GM21737 (cell line): Measurements from ENCODE around the gene NEMP1.
"Not testable (repeated sequence)": the region's sequence is repeated elsewhere in the genome, so short reads cannot be mapped to it uniquely, and the experiment has no call there.

ENCODE experiments used
- ATAC-seq: cut with Tn5 transposase; IDR thresholded peaks from one replicate; pipeline ENCODE4 v1.9.1; 2021; ENCODE audit warnings: mild to moderate bottlenecking, moderate library complexity; ENCODE audit not compliant: unreplicated experiment

NEMP1 gene, protein sequence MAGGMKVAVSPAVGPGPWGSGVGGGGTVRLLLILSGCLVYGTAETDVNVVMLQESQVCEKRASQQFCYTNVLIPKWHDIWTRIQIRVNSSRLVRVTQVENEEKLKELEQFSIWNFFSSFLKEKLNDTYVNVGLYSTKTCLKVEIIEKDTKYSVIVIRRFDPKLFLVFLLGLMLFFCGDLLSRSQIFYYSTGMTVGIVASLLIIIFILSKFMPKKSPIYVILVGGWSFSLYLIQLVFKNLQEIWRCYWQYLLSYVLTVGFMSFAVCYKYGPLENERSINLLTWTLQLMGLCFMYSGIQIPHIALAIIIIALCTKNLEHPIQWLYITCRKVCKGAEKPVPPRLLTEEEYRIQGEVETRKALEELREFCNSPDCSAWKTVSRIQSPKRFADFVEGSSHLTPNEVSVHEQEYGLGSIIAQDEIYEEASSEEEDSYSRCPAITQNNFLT

DNA sequence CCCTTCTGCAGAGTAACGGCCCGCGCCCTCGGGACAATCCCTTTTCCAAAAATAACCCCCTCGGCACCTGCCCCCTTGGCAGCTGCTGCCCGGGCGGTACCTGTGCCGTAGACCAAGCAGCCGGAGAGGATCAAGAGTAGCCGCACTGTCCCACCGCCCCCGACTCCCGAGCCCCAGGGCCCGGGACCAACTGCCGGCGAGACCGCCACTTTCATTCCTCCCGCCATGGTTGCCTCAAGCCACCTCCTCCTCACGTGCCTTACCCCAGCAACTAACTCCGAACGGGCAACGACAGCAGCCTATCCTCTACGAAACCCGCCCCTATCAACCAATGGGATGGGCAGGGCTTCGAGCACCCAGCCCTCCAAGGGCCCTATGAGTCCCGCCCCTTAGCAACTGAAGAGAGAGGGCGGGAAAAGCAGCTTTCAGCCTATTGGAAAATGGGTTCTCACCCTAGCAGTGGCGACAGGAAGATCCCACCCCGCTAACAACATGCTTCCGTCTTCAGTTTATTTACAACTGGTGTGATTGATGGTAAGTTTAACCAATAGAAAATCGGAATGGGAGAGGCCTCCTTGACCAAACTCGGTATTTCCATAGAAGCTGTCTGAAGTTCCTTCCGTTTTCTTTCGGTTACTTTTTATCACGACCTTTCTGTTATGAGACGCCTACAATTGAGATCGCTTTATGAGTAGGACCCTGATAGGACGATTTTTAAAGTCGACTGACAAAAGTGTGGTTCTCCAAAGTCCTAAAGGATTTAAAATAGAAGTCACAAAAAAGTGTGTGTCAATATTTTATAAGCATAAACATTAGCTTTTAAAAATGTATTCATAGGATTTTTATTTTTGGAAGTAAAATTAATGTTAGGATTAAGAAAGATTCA, at the start of gene NEMP1:
Gene NEMP1 (minus strand): TSS at position 273 of the 886 bp plus-strand sequence. CDS start 46 bp downstream, at position 227.
- peak; percentile 97 for ATAC-seq

DNA sequence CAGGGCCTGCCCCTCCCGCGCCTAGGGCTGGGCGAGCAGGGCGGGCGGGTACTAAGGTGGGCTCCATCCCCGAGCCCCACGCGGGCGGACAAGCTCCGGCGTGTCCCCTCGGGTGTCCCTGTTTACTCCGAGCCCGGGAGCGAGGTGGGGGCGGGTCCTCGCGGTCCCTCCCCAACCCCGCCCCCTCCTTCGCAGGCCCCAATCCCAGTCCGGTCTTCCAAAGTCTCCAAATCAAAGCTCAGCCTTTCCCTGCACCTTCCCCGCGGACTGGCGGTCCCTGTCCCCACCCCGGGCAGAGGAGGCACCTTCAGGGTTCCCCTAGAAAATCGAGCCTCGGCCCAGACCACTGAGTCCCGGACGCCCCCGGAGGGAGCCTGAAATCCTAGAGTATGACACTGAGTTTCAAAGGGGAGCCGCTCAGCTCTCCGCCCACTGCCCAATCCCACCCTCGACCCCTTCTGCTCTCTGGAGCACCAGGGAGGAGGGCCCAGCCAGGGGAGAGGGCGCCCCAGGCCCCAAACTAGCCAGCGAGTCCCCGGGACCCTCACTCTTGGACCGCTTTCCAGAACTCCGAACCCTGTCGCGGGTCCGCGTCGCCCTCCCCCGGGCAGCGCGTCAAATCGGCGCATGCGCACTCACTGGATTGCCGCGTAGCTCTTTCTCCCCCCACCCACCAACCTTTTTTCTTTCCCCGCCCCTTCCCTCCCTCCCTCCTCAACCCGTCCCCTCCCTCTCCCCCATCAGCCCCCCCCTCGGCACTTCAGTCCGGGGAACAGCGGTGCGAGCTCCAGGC, 49.3 kb upstream of the NEMP1 start, which contains the start of gene LRP1:
Gene LRP1 (plus strand): TSS at position 758 of the 793 bp plus-strand sequence. CDS start 482 bp downstream, outside the sequence.
- no peak for ATAC-seq

DNA sequence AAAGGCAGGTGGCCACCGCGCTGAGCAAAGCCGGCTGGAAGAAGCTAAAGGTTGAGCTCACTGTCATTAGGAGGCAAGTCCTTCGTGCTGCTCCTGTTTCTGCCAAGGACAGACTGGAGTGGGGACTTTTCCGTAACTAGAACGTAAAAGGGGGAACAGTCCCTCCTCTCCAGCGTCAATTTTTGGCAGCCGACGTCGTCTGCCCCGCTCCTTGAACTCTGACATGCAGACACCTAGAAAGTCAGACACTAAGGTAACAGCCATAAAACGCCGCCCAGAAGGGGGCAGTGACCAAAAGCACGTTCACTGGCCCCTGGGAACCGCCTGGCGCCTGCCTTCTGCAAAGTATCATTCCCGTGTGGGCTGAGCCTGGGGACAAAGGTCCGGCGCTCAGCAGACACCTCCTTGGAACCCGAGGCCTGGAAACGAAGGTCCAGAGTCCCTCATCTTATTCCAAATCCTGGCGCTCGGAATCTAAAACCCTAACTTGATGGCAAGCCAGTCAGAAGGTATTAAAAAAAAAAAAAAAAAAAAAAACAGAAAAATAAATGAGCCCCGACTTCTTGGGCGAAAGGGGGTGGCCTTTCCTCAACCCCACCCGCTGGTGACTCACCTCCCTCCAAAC, 48.6 kb upstream of the NEMP1 start:
- no peak for ATAC-seq

DNA sequence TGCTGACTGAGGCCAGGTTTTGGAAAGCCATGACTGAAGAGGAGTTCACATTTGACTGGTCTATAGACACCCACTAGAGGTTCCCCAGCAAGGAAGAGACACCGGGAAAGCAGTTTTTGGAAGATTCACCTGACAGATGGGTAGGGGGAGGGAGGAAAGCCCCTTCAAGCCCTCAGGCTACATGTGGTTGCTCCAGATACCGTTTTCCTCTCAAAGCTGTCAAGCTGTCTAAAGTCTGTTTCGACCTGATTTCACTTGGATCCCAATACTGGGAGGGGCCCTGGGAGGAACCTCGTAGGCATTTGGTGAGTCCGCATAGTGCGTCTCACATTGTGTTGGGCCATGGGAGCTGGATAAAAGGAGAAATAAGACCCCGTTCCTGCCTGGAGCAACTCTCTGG, 48.0 kb upstream of the NEMP1 start:
- ATAC-seq: no peak

DNA sequence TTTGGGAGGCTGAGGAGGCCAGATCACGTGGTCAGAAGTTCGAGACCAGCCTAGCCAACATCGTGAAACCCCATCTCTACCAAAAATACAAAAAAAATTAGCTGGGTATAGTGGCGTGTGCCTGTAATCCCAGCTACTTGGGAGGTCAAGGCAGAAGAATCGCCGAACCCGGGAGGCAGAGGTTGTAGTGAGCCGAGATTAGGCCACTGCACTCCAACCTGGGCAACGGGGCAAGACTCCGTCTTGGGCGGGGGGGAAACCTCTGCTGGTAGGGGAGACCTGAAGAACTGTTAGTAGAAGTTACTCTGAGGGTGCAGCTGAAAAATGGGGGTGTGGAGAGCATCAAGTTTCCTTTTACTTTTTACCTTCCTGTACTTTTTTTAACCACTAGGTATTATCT, 47.5 kb upstream of the NEMP1 start:
- ATAC-seq: no peak

DNA sequence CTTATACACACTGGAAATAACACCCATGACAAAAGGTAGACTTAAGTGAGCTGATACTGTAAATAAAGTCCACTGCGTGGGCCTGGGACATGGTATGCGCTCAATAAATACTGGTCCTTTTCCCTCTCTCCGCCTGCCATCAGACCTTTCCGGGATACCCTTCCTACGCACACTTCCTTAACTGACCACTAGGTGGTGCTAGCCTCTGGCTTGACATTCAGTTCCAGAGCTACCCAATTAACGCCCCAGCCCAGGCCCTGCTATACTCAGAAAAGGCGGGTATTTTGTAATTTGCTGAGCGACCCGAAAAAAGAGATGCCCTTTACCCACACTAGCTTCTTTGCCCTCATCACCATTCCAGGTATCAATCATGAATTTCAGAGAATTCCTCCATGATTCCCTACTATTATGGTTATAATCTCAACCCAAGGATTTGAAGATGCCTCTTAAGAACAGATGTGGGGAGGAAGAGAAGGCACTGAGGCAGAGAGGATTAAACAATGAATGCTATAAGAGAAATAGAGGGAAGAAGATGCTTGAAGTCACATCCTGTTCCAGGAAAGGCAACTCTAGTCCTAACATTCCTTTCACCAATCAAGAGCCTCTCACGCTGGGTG, 45.8 kb upstream of the NEMP1 start:
- ATAC-seq: no peak

DNA sequence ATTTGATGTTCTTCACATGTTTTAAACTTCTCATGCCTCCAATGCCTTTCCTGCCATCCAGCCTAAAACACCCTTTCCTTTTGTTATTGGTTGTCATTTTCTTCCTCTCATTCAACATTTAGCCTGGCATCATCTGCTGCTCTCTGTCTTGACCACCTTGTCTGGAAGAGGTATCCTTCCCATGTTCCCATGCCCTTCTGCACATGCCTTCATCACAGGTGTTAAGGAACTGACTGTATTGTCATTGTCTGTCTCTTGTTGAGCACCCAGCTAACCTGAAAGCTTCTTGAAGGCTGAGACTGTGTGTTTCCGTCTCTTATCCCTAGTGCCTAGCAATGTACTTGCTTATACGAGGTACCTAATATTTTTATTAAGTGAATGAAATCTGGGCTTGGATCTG, 45.2 kb upstream of the NEMP1 start:
- no peak for ATAC-seq

DNA sequence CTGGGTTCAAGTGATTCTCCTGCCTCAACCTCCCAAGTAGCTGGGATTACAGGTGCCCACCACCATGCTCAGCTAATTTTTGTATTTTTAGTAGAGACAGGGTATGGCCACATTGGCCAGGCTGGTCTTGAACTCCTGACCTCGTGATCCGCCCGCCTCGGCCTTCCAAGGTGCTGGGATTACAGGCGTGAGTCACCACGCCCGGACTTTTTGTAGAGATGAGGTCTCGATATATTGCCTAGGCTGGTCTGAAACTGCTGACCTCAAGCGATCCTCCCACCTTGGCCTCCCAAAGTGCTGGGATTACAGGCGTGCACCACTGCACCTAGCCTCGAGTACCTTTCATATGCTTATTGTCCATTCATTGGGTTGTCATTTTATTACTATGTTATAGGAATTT, 42.1 kb upstream of the NEMP1 start:
- ATAC-seq: not testable (repeated sequence)

DNA sequence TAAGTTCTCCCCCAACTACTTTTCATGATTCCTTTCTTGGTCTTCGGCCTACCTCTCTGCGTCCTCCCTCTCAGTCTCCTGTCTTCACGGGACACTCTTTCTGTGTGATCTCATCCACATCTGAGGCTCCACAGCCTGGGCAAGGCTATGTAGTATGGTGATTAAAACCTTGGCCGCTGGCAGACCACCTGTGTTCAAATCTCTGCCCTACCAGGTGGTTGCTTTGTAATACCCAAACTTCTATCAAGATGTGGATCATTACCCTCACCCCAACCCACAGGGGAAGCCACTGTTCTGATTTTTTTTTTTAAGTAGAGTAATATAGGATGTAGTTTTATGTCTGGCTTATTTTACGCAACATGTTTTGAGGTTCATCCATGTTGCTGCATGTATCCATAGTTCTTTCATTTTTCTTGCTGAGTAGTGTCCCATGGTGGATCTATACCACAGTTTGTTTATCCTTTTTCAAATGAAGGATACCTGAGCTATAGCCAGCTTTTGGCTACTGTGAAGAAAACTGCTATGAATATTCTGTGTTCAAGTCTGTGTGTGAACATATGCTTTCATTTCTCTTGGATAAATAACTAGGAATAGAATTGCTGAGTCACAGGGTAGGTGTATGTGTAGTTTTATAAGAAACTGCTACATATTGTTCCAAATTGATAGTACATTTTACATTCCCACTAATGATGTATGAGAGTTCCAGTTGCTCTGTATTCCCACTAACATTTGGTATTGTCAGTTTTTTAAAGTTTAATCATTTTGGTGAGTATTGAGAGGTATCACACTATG, 40.9 kb upstream of the NEMP1 start:
- ATAC-seq: no peak

DNA sequence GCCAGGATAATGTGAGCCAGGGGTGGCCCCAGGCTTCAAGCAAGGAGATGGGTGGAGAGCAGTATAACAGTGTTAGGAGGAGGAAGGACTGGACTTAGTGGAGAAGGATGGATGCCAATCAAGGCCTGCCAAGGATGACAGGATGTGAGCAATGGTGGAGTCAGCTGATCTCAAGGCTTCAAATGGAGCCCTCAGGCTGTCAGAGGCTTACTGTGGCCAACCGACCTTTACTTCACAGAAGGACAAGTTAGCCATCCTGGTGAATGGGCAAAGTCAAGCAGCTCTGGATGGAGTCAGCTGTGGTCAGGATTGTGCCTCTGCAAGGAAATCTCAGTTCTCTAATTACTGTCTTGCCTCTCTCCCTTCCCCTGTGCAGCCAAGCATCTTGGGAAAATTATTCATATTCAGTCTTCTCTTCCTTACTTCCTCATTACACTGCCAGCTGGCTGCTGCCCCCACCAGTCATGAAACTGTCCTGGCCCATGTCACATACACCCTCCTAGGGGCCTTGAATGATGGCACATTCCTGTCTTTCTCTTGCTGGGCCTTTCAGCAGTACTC, 40.2 kb upstream of the NEMP1 start:
- no peak for ATAC-seq

DNA sequence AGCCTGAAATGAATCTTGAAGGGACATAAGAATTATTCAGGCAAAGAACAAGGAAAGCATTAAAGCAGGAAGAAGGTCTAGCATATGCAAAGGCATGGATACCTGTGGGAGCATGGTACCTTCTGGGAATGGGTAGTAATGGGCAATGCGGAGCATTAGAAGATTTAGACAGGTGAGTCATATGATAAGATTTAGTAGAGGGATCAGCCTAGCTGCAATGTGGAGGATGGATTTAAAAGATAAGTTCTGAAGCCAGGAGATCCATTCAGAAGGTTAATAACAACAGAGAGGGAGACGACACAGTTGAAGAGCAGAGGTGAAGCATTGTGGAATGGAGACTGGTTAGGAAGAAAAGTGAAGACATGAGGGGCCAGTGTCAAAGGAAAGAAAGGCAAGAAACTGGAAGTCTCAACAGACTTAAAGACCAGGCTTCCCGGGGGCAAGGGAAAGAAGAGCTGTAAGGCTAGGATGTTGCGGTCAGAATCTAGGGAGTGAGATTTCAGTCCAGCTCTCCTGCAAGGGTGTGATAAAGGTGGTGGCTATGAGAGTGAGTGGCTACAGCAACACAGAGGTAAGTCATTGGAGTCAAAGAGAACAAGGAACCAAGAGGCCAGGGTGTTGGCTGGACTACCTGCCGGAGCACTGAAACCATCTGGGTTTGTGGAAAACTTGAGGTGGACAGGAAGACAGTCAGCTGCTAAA, 38.1 kb upstream of the NEMP1 start:
- ATAC-seq: no peak

DNA sequence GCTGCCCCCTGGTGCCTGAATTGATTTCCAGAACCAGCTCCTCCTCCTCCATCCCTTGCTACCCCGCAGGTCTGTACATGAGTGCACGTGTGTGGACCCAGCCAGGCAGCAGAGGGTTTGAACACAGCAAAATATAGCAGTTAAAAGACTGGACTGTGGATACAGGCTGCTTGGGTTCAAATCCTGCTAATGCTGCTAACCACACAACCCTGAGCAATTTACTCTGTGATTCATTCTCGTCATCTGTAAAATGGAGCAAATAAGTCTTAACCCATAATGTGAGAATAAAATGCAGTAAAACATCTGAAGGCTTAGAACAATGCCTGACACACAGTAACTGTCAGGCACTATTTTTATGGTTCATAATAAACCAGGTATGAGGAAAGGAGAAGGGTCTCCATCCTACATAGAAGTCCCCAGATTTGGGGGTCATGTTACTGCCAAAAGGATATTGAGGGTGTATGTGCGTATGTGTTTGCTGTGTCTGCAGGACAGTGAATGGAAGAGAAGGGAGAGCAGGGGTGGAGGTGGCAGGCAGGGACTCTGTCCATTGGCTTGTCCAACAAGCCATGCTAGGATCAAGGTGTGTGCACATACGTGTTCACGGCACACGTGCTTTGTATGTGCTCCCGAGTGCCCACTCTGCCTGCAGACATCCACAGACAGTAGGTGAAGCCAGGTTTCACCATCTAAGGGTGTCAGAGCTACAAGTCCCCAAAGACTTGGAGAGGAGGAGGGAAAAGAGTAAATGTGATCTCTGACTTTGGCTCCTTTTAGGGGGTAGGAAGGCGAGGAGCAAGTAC, 34.1 kb upstream of the NEMP1 start:
- ATAC-seq: no peak

DNA sequence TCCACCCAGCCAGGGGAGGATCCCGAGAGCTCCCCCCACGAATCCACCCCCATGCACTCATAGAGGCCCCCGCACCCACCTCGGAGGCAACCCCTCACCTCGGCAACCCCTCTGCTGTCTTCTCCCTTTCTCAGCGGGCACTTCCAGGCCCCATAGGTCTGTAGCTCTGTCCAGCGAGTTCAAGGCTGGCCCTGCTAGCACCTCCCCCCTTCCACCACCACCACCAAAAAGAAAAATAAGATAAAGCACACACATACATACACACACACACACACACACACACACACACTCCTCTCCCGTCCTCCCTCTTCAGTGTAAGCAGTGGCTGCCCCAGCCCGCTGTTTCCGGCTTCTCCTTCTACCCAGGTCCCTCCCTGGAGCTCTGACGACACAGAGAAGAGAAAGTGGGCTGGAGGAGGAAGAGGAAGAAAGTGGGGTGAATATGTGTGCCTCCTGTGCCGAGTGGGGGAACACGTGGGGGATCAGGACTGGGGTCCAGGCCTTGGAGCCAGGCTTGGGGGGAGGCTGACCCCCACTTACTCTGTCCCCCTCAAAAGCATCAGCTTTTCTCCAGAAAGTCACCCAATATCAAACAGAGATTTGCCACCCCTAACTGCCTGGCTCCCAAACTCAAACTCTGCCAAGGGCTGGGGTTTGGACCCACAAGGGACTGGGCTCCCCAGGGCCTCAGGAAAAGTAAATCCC, 32.6 kb upstream of the NEMP1 start, which contains the start of gene STAT6:
Gene STAT6 (minus strand): TSS at position 332 of the 704 bp plus-strand sequence. CDS start 3,084 bp downstream, outside the sequence.
- ATAC-seq: peak; percentile 45

DNA sequence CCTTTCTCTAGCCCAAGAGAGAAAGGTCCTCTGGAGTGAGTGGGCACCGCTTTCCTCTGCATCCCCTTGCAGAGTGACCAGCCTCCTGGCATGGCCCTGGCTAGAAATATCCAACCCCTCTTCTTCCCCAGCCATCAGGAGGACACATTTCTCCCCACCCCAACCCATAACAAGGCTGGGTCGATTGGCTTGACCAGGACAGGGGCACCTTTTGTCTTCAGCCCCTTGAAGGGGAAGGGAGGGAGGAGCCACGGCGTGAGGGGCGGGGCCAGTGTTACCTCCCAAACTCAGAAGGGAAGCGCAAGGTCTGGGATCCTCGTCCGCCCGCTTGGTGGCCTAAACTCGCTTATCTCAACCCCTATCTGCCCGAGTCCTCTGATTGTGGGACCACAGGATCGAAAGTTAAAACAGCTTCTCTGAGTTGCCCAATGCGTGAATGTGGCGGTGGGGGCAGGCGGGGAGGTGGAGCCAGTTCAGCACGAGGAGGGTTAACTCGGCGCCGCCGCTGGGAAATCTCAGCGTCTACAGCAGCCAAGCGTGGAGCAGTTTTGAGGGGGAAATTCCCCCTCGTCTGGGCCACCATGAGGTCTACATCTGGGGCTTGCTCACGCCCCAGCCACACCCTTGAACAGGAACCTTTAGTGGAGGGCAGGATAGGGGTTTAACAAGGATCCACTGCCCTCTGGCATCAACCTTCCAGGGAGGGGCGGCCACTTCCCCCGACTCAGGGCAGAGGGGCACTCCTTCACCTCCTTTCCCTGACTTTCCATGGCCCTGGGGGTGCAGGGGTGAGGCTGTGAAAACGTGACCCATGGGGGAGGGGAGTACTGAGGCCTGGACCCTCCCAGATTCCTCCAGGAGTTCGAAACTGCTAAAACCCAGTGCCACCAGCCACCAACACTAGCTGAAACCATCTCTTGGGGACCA, 31.8 kb upstream of the NEMP1 start:
- ATAC-seq: peak; percentile 34

DNA sequence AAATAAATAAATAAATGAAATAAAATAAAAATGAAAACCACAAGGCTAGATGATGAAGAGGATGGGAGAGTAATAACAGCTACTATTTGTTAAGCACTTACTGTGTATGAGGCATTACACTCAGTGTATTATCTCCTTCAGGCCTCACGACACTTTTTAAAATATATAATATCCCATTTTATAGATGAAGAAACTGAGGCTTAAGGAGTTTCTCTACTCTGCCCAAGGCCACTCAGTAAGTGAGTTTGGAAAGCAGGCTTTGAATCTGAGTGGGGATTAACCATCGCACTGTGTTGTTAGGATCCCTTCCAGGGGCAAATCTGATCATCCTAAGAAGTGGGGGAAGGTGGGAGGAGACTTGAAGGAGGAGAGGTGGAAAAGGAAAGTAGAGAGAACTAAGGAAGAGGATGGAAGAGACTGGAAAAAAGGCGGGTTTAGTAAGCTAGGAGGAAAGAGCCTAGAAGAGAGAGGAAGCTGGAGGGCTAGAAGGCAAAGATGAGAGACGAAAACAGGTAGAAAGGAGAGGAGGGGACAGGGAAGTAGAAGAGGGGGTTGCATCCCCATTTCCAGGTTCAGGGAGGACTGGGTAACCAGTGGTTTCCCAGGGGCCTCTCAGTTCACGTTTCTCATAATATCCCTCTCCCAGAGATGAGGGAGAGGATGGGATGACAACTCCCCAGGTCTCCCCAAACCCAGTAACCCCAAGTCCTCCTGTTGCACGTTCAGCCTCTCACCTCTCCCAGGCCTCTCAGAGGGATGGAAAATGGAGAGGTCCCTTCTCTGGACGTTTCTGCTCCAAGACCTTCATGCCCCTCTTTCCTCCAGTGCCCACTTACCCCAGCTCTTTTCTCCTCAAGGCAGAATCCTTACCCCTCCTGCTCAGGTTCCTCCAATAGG, 30.9 kb upstream of the NEMP1 start:
- no peak for ATAC-seq
